Thyroid gland (tissue), 4 donors: Measurements from ENCODE around the gene SFSWAP. TPM values are rescaled to one million over a fixed set of nuclear protein-coding genes. Genes with fewer than 3 reads are reported as not detected.

Experiments used
- DNase-seq, 2 donors: peaks; one replicate each; pipeline ENCODE4 v3.0.0-alpha.2; 2019
- H3K27ac ChIP-seq, 3 donors: fragments of 200-600 bp; sonication (generic); 1 replicate in 2 of 3; 2 replicates in 1 of 3; pipeline ENCODE4 v1.5.1; 2016 to 2019; ENCODE audit warnings: mild to moderate bottlenecking in 1 of 3, moderate library complexity in 1 of 3
- H3K27me3 ChIP-seq: fragments of 200-600 bp; sonication (generic); one replicate; pipeline ENCODE4 v1.5.1; 2019
- H3K36me3 ChIP-seq, 2 donors: fragments of 200-600 bp; sonication (generic); one replicate each; pipeline ENCODE4 v1.5.1; 2016 to 2019
- H3K4me1 ChIP-seq, 2 donors: fragments of 200-600 bp; sonication (generic); one replicate each; pipeline ENCODE4 v1.5.1; 2017 to 2019
- H3K4me3 ChIP-seq, 3 donors: fragments of 200-600 bp; sonication (generic); replicated peaks in 1 of 3; 1 replicate in 2 of 3; 2 replicates in 1 of 3; pipeline ENCODE4 v1.5.1; 2016; ENCODE audit warnings: mild to moderate bottlenecking in 1 of 3
- H3K9me3 ChIP-seq: fragments of 200-600 bp; sonication (generic); one replicate; pipeline ENCODE4 v1.5.1; 2017
- POLR2A ChIP-seq, 2 donors: fragments of 450-650 bp; IDR thresholded peaks; one replicate each; pipeline ENCODE4 v1.6.1; 2017; ENCODE audit warnings: antibody characterized with exemption in 2 of 2, mild to moderate bottlenecking in 2 of 2, moderate library complexity in 1 of 2
- WGBS, 2 donors: methylation state at CpG; one replicate each; pipeline ENCODE4 v1.1.5; 2017; 5-methylcytosine and 5-hydroxymethylcytosine counted together
- intact Hi-C: fragments of 100-400 bp; cut with DNase I; formaldehyde crosslinking; loops from one replicate; pipeline ENCODE4 v1.15.1; 2023
- total RNA-seq, 4 donors: library from RNA; depleted of rRNA; stranded (reverse); fragments of >200 nt; gene quantifications; one replicate each; pipeline ENCODE4 v1.2.3, GENCODE V29; 2016
- TF ChIP-seq, protein P1 (sequence below), 6 experiments: fragments of 200-600 bp in 3 of 6; fragments of 450-650 bp in 3 of 6; sonication (generic) in 3 of 6; IDR thresholded peaks; one replicate each; pipeline ENCODE4 v1.5.1; 2016 to 2019; ENCODE audit warnings: antibody characterized with exemption in 6 of 6, mild to moderate bottlenecking in 2 of 6, inconsistent platforms in 1 of 6, moderate library complexity in 1 of 6

The SFSWAP gene
- total RNA-seq, 4 donors from 2014 or later, result 36.4 to 50.8 (median 42.6) TPM

DNA sequence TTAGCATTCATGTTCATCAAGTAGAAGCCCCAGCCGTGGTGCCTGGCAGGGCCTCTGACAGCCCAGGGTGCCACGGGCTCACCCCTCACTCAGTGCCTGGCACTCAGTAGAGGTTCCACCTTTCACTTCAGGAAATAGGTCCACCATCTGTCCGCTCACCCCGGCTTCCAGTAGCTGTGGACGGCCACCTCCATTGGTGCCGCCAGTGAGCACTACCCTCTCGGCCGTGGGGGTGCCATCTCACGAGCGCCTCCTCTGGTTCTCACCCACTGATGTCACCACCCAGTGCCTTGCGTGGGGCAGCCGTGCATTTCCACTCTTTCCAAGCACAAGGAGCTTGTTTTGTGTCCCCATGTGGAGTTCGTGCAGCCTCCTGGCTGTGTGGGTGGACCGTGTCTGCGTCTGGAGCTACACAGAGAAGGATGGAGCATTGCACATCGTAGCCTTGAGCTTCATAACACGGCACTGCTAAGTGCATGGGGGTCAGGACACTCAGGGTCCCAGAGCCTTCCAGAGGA lies 76.3 kb downstream of the SFSWAP start:
- Histone ChIP-seq H3K9me3 (no peaks in the 10 kb centered on the region), H3K27me3 (no peaks in the 10 kb centered on the region), H3K4me3 (no peak overlapping the region), H3K36me3 (peaks cover 15 to 30% of the 10 kb centered on the region in 2 donors), H3K4me1 (no peaks in the 10 kb centered on the region), H3K27ac (no peak overlapping the region)
- no peak for TF ChIP-seq POLR2A (IDR thresholded peaks at IDR 0.05)
- TF ChIP-seq, protein P1, sequence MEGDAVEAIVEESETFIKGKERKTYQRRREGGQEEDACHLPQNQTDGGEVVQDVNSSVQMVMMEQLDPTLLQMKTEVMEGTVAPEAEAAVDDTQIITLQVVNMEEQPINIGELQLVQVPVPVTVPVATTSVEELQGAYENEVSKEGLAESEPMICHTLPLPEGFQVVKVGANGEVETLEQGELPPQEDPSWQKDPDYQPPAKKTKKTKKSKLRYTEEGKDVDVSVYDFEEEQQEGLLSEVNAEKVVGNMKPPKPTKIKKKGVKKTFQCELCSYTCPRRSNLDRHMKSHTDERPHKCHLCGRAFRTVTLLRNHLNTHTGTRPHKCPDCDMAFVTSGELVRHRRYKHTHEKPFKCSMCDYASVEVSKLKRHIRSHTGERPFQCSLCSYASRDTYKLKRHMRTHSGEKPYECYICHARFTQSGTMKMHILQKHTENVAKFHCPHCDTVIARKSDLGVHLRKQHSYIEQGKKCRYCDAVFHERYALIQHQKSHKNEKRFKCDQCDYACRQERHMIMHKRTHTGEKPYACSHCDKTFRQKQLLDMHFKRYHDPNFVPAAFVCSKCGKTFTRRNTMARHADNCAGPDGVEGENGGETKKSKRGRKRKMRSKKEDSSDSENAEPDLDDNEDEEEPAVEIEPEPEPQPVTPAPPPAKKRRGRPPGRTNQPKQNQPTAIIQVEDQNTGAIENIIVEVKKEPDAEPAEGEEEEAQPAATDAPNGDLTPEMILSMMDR (IDR thresholded peaks at IDR 0.05), result no peak
- 93 to 97% methylated on average over 13 to 16 of the region's 17 CpGs for WGBS, 2 donors
- intact Hi-C loops, result no loop called here
- no peak for DNase-seq

DNA sequence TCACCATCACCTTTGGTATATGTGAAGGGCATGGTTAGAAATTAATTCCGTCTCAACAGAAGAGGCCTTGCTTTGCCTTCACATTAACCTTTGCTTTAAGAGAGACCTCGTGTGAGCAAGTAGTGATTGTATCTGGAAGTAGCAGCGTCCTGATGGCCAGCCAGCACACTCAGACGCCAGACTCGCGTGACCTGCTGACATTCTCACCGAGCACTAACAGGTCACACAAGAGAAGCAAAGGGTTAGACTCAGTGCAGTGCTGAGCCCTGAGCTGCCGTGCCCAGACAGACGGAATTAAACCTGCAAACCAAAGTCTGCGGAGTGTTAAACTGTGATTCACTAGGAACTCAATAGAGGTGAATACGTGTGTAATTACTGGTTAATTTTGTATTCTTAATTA lies 77.2 kb downstream of the SFSWAP start:
- intact Hi-C loops, result no loop called here
- Histone ChIP-seq H3K27ac (no peak overlapping the region), H3K36me3 (peaks cover 14 to 30% of the 10 kb centered on the region in 2 donors), H3K27me3 (no peaks in the 10 kb centered on the region), H3K4me1 (no peaks in the 10 kb centered on the region), H3K9me3 (no peaks in the 10 kb centered on the region), H3K4me3 (no peak overlapping the region)
- TF ChIP-seq POLR2A (IDR thresholded peaks at IDR 0.05), result no peak
- TF ChIP-seq, protein P1 (IDR thresholded peaks at IDR 0.05), result no peak
- no peak for DNase-seq
- 89 to 93% methylated on average over 11 of the region's 11 CpGs for WGBS, 2 donors

DNA sequence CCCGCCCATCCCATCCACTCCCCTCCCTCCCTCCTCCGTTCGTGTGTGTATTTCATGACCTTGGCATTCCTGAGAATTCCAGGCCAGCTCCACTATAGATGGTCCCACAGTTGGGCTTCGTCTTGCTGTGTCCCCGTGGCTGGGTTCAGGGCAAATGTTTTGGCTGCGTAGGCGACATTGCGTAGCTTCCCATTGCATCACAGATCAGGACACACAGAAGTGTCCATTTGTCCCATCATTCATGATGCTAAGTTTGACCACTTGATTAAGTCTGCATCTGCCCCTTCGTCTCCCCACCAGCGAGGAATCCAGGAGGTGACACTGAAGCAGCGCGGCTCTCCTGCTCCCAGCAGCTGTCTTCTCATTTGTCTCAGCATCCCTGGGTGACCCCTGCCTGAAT lies 78.7 kb downstream of the SFSWAP start:
- H3K9me3 ChIP-seq, result no peaks in the 10 kb centered on the region
- H3K36me3 ChIP-seq, result peaks cover 14 to 30% of the 10 kb centered on the region in 2 donors
- no peak overlapping the region for H3K27ac ChIP-seq
- no peak for DNase-seq
- H3K4me1 ChIP-seq, result no peaks in the 10 kb centered on the region
- intact Hi-C loops, result no loop called here
- TF ChIP-seq, protein P1 (IDR thresholded peaks at IDR 0.05), result no peak
- TF ChIP-seq POLR2A (IDR thresholded peaks at IDR 0.05), result no peak
- 91 to 96% methylated on average over 12 of the region's 12 CpGs for WGBS, 2 donors
- H3K27me3 ChIP-seq, result no peaks in the 10 kb centered on the region
- H3K4me3 ChIP-seq, result no peak overlapping the region

GRCh38 chr12:131793243-131794022 lies 82.5 kb downstream of the SFSWAP start:
- no peaks in the 10 kb centered on the region for H3K4me1 ChIP-seq
- no peak for DNase-seq
- no peaks in the 10 kb centered on the region for H3K27me3 ChIP-seq
- no peaks in the 10 kb centered on the region for H3K9me3 ChIP-seq
- WGBS, 2 donors, result 88 to 91% methylated on average over 19 of the region's 19 CpGs
- H3K27ac ChIP-seq, result no peak overlapping the region
- peaks cover 21 to 26% of the 10 kb centered on the region in 2 donors for H3K36me3 ChIP-seq
- intact Hi-C loops, result no loop called here
- no peak overlapping the region for H3K4me3 ChIP-seq
- TF ChIP-seq, protein P1 (IDR thresholded peaks at IDR 0.05), result no peak
- TF ChIP-seq POLR2A (IDR thresholded peaks at IDR 0.05), result no peak

- H3K36me3 ChIP-seq, result peaks cover 26 to 27% of the 10 kb centered on the region in 2 donors
These were observed 83.2 kb downstream of the SFSWAP start for GRCh38 chr12:131794061-131794460.

More at GRCh38 chr12:131794061-131794460, 83.2 kb downstream of the SFSWAP start:
- no peak overlapping the region for H3K4me3 ChIP-seq
- TF ChIP-seq, protein P1 (IDR thresholded peaks at IDR 0.05), result no peak
- H3K9me3 ChIP-seq, result no peaks in the 10 kb centered on the region
- no peaks in the 10 kb centered on the region for H3K4me1 ChIP-seq
- no peak overlapping the region for H3K27ac ChIP-seq
- intact Hi-C loops, result no loop called here
- H3K27me3 ChIP-seq, result no peaks in the 10 kb centered on the region
- WGBS, 2 donors, result 94% methylated on average over 7 of the region's 7 CpGs
- DNase-seq, result no peak
